Measurements from ENCODE around the gene BIRC5. TPM values are rescaled to one million over a fixed set of nuclear protein-coding genes. Genes with fewer than 3 reads are reported as not detected.
A peak's percentile ranks its signal among the peaks of the same experiment; 100 is the strongest.

BIRC5 gene
- polyA plus RNA-seq, 1 donor (not counting 4 experiments of a cell fraction or from before 2014, with no cell fraction given), result 11.5 TPM

DNA sequence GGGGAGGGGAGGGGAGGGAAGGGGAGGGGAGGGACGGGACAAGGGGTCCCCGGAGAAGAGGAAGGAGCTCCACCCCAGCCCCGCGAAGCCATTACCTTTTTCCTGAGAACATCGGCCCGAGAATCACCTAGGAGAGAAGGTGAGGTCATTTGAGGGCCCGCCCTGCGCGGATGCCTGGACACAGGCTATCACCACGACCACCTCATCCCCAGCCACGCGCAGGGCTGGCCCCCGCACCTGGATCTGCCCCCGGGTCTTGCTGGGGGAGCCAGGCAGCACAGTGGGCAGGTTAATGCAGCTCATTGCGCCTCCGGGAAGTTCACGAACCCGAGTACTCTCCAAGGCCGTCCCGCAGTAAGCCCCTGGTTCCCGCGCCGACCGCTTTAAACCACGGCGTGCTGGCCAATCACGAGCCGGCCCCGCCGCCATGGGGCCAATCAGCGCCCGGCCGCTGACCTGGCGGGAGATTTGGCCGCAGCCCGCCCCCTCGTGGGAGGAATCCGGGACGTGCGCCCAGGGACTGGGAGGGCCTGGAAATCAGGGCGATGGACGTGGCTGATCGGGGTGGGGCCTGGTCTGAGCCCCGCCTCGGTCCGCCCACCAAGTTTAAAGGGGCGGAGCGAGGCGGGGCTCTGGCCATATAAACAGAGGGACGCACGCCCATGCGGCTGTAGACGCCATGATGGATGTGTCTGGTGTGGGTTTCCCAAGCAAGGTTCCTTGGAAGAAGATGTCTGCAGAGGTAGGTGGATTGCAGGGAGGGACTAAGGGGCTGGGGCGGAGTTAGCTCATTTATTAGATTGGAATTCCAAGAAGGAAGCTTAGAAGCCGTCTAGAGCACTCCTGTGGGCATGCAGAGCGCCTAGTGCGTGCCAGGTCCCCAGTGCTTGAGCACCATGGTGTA lies 27.1 kb upstream of the BIRC5 start, which contains the start of the genes AFMID and TK1:
TSS of gene AFMID (plus strand) at position 671 of the 904 bp plus-strand sequence. CDS start at position 680, 9 bp downstream.
TSS of gene TK1 (minus strand) at position 361 of the 904 bp plus-strand sequence. CDS start at position 303, 58 bp downstream.
- peak within 1 kb of the TSS; percentile 89 for H2AFZ ChIP-seq (ENCODE audit: control insufficient read depth, low read length)
- H3K4me3 ChIP-seq (ENCODE audit: control insufficient read depth in 2 of 3, extremely low read depth in 1 of 3, insufficient read depth in 2 of 3, low read depth in 1 of 3, low read length in 3 of 3), result peak within 1 kb of the TSS; percentile 58 to 86 (median 86)
- no peaks in the 10 kb centered on the region for H4K20me1 ChIP-seq (ENCODE audit: control insufficient read depth, extremely low read depth, insufficient read depth, low read length)
- dilution Hi-C loops (cut with MboI; ENCODE audit: extremely low pct_ligation_motif_present, low sequenced_read_pairs), result no loop called here
- H3K9ac ChIP-seq (ENCODE audit: control insufficient read depth, extremely low read depth, insufficient read depth, low read length), result peak within 1 kb of the TSS; percentile 80
- no peaks in the 10 kb centered on the region for H3K27me3 ChIP-seq (ENCODE audit: control insufficient read depth, extremely low read depth, insufficient read depth, low read length)
- peak within 1 kb of the TSS; percentile 98 for H3K4me2 ChIP-seq (ENCODE audit: control insufficient read depth, extremely low read depth, insufficient read depth, low read depth, low read length)
- peak; percentile 85 for DNase-seq (ENCODE audit: low read depth, low spot score)
- H3K79me2 ChIP-seq (ENCODE audit: control insufficient read depth, insufficient read depth, low read length), result peaks cover 10% of the 10 kb centered on the region
- no peaks in the 10 kb centered on the region for H3K9me3 ChIP-seq (ENCODE audit: control insufficient read depth, low read depth, low read length)
- FAIRE-seq, result peak; percentile 36
- TF ChIP-seq, protein P1, sequence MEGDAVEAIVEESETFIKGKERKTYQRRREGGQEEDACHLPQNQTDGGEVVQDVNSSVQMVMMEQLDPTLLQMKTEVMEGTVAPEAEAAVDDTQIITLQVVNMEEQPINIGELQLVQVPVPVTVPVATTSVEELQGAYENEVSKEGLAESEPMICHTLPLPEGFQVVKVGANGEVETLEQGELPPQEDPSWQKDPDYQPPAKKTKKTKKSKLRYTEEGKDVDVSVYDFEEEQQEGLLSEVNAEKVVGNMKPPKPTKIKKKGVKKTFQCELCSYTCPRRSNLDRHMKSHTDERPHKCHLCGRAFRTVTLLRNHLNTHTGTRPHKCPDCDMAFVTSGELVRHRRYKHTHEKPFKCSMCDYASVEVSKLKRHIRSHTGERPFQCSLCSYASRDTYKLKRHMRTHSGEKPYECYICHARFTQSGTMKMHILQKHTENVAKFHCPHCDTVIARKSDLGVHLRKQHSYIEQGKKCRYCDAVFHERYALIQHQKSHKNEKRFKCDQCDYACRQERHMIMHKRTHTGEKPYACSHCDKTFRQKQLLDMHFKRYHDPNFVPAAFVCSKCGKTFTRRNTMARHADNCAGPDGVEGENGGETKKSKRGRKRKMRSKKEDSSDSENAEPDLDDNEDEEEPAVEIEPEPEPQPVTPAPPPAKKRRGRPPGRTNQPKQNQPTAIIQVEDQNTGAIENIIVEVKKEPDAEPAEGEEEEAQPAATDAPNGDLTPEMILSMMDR (optimal IDR thresholded peaks at IDR 0.05 in 1 of 3, IDR thresholded peaks at IDR 0.05 in 1 of 3, conservative IDR thresholded peaks at IDR 0.05 in 1 of 3; ENCODE audit: extremely low read depth in 1 of 3, insufficient read depth in 2 of 3, low read length in 3 of 3), result peak; percentile 59 to 81 (median 74)
- TF ChIP-seq EZH2 (IDR thresholded peaks at IDR 0.05; ENCODE audit: low read length), result no peak
- H3K9me1 ChIP-seq (ENCODE audit: control insufficient read depth, extremely low read depth, insufficient read depth, low read length), result no peaks in the 10 kb centered on the region
- H3K27ac ChIP-seq (ENCODE audit: control insufficient read depth, insufficient read depth, low read length), result peak within 1 kb of the TSS; percentile 63
- H3K36me3 ChIP-seq (ENCODE audit: control insufficient read depth in 2 of 2, extremely low read depth in 1 of 2, insufficient read depth in 2 of 2, low read length in 2 of 2), result peaks cover 6 to 17% of the 10 kb centered on the region in 2 experiments
- H3K4me1 ChIP-seq (ENCODE audit: control insufficient read depth, extremely low read depth, insufficient read depth, low read length), result peaks cover 8% of the 10 kb centered on the region

DNA sequence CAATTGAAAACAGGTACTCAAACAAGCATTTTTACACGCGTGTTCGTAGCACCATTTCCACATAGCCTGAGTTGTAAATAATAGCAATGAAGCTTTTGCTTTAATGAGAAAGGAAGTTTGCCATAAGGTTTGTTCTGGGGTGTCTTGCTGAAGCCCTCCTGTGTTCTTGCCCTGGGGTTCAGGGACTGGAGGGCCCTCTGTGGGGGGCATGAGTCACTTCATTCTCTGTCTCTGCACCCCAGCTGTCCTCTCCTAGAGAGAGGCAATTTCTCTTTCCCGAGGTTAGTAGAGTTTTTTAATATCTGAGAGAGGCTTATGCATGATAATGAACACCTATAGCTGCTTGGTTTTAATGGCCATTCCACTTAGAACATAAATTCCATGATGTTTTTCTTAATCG lies 17.3 kb upstream of the BIRC5 start:
- H3K27me3 ChIP-seq (ENCODE audit: control insufficient read depth, extremely low read depth, insufficient read depth, low read length), result no peaks in the 10 kb centered on the region
- no peak overlapping the region for H3K4me2 ChIP-seq (ENCODE audit: control insufficient read depth, extremely low read depth, insufficient read depth, low read depth, low read length)
- H3K4me3 ChIP-seq (ENCODE audit: control insufficient read depth in 2 of 3, extremely low read depth in 1 of 3, insufficient read depth in 2 of 3, low read depth in 1 of 3, low read length in 3 of 3), result no peak overlapping the region
- H3K9ac ChIP-seq (ENCODE audit: control insufficient read depth, extremely low read depth, insufficient read depth, low read length), result no peak overlapping the region
- peaks cover 0 to 2% of the 10 kb centered on the region in 2 experiments for H3K36me3 ChIP-seq (ENCODE audit: control insufficient read depth in 2 of 2, extremely low read depth in 1 of 2, insufficient read depth in 2 of 2, low read length in 2 of 2)
- no peaks in the 10 kb centered on the region for H3K9me3 ChIP-seq (ENCODE audit: control insufficient read depth, low read depth, low read length)
- H3K9me1 ChIP-seq (ENCODE audit: control insufficient read depth, extremely low read depth, insufficient read depth, low read length), result no peaks in the 10 kb centered on the region
- TF ChIP-seq EZH2 (IDR thresholded peaks at IDR 0.05; ENCODE audit: low read length), result no peak
- TF ChIP-seq, protein P1 (optimal IDR thresholded peaks at IDR 0.05 in 1 of 3, IDR thresholded peaks at IDR 0.05 in 1 of 3, conservative IDR thresholded peaks at IDR 0.05 in 1 of 3; ENCODE audit: extremely low read depth in 1 of 3, insufficient read depth in 2 of 3, low read length in 3 of 3), result no peak
- DNase-seq (ENCODE audit: low read depth, low spot score), result no peak
- no peak overlapping the region for H2AFZ ChIP-seq (ENCODE audit: control insufficient read depth, low read length)
- H3K27ac ChIP-seq (ENCODE audit: control insufficient read depth, insufficient read depth, low read length), result no peak overlapping the region
- H3K79me2 ChIP-seq (ENCODE audit: control insufficient read depth, insufficient read depth, low read length), result no peaks in the 10 kb centered on the region
- peaks cover 20% of the 10 kb centered on the region for H3K4me1 ChIP-seq (ENCODE audit: control insufficient read depth, extremely low read depth, insufficient read depth, low read length)
- no peaks in the 10 kb centered on the region for H4K20me1 ChIP-seq (ENCODE audit: control insufficient read depth, extremely low read depth, insufficient read depth, low read length)
- dilution Hi-C loops (cut with MboI; ENCODE audit: extremely low pct_ligation_motif_present, low sequenced_read_pairs), result no loop called here
- FAIRE-seq, result no peak

Measured in keratinocyte (primary cell).